Activated CD4-positive, alpha-beta T cell treated with anti-CD3 and anti-CD28 coated beads for 36 hours (primary cell): ENCODE data around the gene FTO. TPM values are rescaled to one million over a fixed set of nuclear protein-coding genes. Genes with fewer than 3 reads are reported as not detected.

ENCODE experiments used
- ATAC-seq: fragments of 200-7000 bp; cut with Tn5 transposase; one replicate; pipeline ENCODE4 v1.10.0; 2021; ENCODE audit warnings: mild to moderate bottlenecking, moderate library complexity
- CTCF ChIA-PET: fragments of 350-600 bp; sonication (Branson Sonifier 250); formaldehyde crosslinking; loops from one replicate; lab custom pipeline; 2021; ENCODE audit warnings: antibody characterized with exemption; lab: Charles Lee
- POLR2A ChIA-PET: fragments of 350-600 bp; sonication (Branson Sonifier 250); formaldehyde crosslinking; loops from one replicate; lab custom pipeline; 2021; ENCODE audit warnings: antibody characterized with exemption, inconsistent platforms; lab: Charles Lee
- DNase-seq: peaks from one replicate; pipeline ENCODE4 v3.0.0-alpha.2; 2020
- H3K27ac Mint-ChIP-seq: one replicate; pipeline ENCODE4 v1.8.0; 2021; ENCODE audit warnings: mixed read lengths
- H3K27me3 Mint-ChIP-seq: one replicate; pipeline ENCODE4 v1.8.0; 2021; ENCODE audit warnings: mixed read lengths
- H3K36me3 Mint-ChIP-seq: one replicate; pipeline ENCODE4 v1.8.0; 2021; ENCODE audit warnings: low read depth, mixed read lengths
- H3K4me1 Mint-ChIP-seq: one replicate; pipeline ENCODE4 v1.8.0; 2021; ENCODE audit warnings: mixed read lengths
- H3K4me3 Mint-ChIP-seq: one replicate; pipeline ENCODE4 v1.8.0; 2021; ENCODE audit warnings: mild to moderate bottlenecking, moderate library complexity, mixed read lengths
- H3K9me3 Mint-ChIP-seq: one replicate; pipeline ENCODE4 v1.8.0; 2021; ENCODE audit warnings: low read depth, mixed read lengths
- intact Hi-C, 2 experiments: fragments of 100-400 bp; cut with DNase I in 1 of 2; cut with micrococcal nuclease in 1 of 2; formaldehyde crosslinking; loops; one replicate each; pipeline versions ENCODE4 v1.14.2 to v1.15.1; 2022 to 2024; cut with DNase I, micrococcal nuclease
- total RNA-seq, 2 experiments: library from RNA; stranded (reverse); gene quantifications; one replicate each; pipeline ENCODE4 v1.2.3, GENCODE V29; 2021

The FTO gene
- total RNA-seq, 2 experiments from 2014 or later: 50.9 to 57.6 TPM

GRCh38 chr16:54062361-54063278 is 358.7 kb downstream of the FTO start:
- ATAC-seq (no peak), DNase-seq (no peak)
- Mint-ChIP-seq H3K36me3 (peaks cover 2% of the 10 kb centered on the region), H3K4me1 (no peaks in the 10 kb centered on the region), H3K27me3 (no peaks in the 10 kb centered on the region), H3K9me3 (no peaks in the 10 kb centered on the region), H3K4me3 (no peak overlapping the region), H3K27ac (no peak overlapping the region)
- ChIA-PET CTCF (no interaction called here), POLR2A (no interaction called here)
- intact Hi-C loops: no loop called here

DNA sequence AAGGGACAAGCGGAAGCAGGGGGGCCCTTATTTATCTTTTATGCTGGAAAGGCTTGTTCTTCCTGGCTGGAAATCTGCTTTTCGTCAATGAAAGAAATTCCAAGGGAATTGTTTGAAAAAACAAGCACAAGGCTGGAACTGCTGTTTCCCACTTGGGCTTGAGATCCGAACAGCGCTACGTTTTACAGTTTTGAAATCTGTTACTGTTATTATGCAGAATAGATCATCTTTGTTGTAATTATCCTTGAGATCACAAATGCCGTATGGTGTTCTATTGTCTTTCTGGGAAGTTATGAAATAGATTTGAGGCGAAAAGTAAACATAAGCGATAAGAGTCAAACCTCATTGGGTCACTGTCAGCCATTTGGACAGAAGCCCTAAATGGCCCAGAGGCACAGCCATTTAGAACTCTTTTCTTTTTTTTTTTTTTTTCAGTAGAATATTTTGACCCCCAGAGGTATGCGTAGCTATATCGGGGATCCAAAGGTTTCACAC is 359.4 kb downstream of the FTO start:
- no peak for ATAC-seq
- Mint-ChIP-seq H3K27ac (no peak overlapping the region), H3K4me3 (no peak overlapping the region), H3K9me3 (no peaks in the 10 kb centered on the region), H3K36me3 (peaks cover 2% of the 10 kb centered on the region), H3K4me1 (no peaks in the 10 kb centered on the region), H3K27me3 (no peaks in the 10 kb centered on the region)
- DNase-seq: no peak
- CTCF ChIA-PET: interaction anchor here (1.0 kb wide), 1 partner anchor 14 kb away, joined by 3 read pairs; no protein-coding TSS in a partner anchor
- intact Hi-C loops: no loop called here
- POLR2A ChIA-PET: no interaction called here

- no peak overlapping the region for H3K4me3 Mint-ChIP-seq
- intact Hi-C loops: no loop called here
- H3K27me3 Mint-ChIP-seq: no peaks in the 10 kb centered on the region
- no peaks in the 10 kb centered on the region for H3K4me1 Mint-ChIP-seq
- ATAC-seq (no peak), DNase-seq (no peak)
- no peaks in the 10 kb centered on the region for H3K36me3 Mint-ChIP-seq
- ChIA-PET CTCF (no interaction called here), POLR2A (no interaction called here)
- no peak overlapping the region for H3K27ac Mint-ChIP-seq
- H3K9me3 Mint-ChIP-seq: no peaks in the 10 kb centered on the region
Measured at GRCh38 chr16:54066451-54067105, 362.6 kb downstream of the FTO start.

DNA sequence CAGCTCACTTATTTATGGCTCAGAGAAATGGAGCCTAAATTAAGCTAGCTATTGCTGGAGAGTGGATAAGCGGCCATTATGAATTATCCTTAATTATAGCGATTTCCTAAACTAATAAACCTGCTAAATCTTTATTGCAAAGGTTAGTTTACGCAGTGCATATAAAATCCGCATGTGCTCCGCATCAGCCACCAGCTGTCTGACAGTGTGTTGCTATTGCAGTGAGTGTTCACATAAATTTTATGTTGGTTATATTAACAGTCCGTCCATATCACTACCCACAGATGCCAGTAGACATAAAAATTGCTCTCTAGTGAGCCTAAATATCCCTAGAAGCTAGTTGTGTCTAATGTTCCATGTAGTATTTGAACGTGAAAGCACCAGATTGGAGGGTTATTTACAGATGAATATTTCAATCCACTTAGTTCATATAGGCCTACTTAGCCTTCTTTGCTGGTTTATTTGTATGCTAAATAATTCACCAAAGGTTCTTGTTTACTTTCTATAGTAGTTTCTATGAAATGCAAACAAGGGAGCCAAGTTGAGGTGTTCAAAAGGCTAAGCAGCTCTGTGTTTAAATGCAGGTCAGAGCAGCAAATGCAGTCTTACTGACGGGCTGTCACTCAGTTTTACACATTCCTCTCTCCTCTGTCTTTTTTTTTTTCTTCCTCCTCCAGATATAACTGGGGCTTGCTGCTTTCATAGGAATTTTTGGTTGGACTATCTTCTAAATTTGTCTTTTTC is 363.5 kb downstream of the FTO start:
- Mint-ChIP-seq H3K9me3 (no peaks in the 10 kb centered on the region), H3K27ac (no peak overlapping the region), H3K27me3 (no peaks in the 10 kb centered on the region), H3K4me3 (no peak overlapping the region), H3K36me3 (no peaks in the 10 kb centered on the region), H3K4me1 (no peaks in the 10 kb centered on the region)
- no peak for ATAC-seq
- DNase-seq: no peak
- ChIA-PET POLR2A (no interaction called here), CTCF (no interaction called here)
- intact Hi-C loops: no loop called here

DNA sequence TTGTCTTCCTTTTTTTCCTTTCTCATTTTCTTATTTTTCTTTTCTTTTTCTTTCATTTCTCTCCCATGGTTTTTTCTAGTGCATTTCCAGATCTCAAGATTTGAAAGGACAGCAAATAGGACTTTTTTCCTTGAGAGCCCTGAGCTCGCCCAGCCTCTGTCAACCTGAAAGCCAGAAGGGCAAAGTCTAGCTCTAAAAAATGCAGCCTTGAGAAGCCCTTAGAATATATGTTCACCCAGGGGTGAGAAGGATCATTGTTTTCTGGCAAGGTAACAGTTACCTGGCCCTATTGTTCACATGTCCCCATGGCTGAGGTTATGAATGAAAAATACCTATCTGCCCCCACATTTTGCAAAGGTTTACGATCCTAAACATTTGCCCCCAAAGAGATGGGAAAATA is 364.3 kb downstream of the FTO start:
- Mint-ChIP-seq H3K27ac (no peak overlapping the region), H3K36me3 (no peaks in the 10 kb centered on the region), H3K4me1 (no peaks in the 10 kb centered on the region), H3K27me3 (no peaks in the 10 kb centered on the region), H3K4me3 (no peak overlapping the region), H3K9me3 (no peaks in the 10 kb centered on the region)
- DNase-seq (no peak), ATAC-seq (no peak)
- ChIA-PET POLR2A (no interaction called here), CTCF (no interaction called here)
- intact Hi-C loops: no loop called here

DNA sequence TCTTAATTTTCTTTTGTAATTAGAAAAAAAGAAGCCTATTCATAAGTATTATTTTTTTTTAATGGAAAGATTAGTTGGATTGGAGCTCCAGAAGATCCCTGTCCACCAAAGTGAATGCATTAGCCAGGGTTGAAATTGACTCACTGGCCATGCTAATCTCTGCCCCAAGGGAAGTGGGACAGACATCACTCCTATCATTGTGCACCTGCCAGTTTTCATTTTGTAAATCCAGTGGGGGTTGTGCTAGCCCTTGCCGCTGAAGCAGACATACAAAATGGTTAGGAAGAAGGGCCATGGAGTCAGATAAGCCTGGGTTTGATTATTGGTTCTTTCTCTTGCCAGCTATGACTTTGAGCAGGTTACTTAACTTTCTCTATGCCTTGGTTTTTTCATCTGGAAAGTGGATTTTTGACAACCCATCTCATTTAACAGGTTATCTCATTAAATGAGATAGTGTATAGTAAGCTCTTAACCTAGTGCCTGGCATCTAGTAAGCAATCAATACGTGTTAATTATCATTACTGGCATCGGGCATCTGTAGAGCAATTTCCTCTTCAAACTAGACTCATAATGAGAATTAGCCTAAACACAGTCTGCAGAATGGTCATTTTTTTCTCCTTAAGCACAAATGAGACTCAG is 365.8 kb downstream of the FTO start:
- Mint-ChIP-seq H3K27ac (no peak overlapping the region), H3K4me1 (no peaks in the 10 kb centered on the region), H3K36me3 (no peaks in the 10 kb centered on the region), H3K27me3 (no peaks in the 10 kb centered on the region), H3K4me3 (no peak overlapping the region), H3K9me3 (no peaks in the 10 kb centered on the region)
- ChIA-PET POLR2A (no interaction called here), CTCF (interaction anchor here (0.6 kb wide), 1 partner anchor 320 kb away, joined by 3 read pairs; no protein-coding TSS in a partner anchor)
- DNase-seq (no peak), ATAC-seq (no peak)
- intact Hi-C loops: no loop called here

- ChIA-PET CTCF (interaction anchor here (0.6 kb wide), 2 partner anchors 7 to 541 kb away, joined by 4 read pairs; no protein-coding TSS in a partner anchor), POLR2A (no interaction called here)
- Mint-ChIP-seq H3K27me3 (no peaks in the 10 kb centered on the region), H3K9me3 (no peaks in the 10 kb centered on the region), H3K36me3 (no peaks in the 10 kb centered on the region), H3K27ac (no peak overlapping the region), H3K4me1 (no peaks in the 10 kb centered on the region), H3K4me3 (no peak overlapping the region)
- no peak for DNase-seq
- ATAC-seq: no peak
- intact Hi-C loops: no loop called here
Measured at GRCh38 chr16:54070789-54071343, 366.9 kb downstream of the FTO start.

- Mint-ChIP-seq H3K4me1 (no peaks in the 10 kb centered on the region), H3K27ac (no peak overlapping the region), H3K36me3 (no peaks in the 10 kb centered on the region), H3K4me3 (no peak overlapping the region), H3K9me3 (no peaks in the 10 kb centered on the region), H3K27me3 (no peaks in the 10 kb centered on the region)
- DNase-seq (no peak), ATAC-seq (no peak)
- CTCF ChIA-PET: no interaction called here
- intact Hi-C loops: no loop called here
- POLR2A ChIA-PET: no interaction called here
Measured at GRCh38 chr16:54071514-54071913, 367.6 kb downstream of the FTO start.

DNA sequence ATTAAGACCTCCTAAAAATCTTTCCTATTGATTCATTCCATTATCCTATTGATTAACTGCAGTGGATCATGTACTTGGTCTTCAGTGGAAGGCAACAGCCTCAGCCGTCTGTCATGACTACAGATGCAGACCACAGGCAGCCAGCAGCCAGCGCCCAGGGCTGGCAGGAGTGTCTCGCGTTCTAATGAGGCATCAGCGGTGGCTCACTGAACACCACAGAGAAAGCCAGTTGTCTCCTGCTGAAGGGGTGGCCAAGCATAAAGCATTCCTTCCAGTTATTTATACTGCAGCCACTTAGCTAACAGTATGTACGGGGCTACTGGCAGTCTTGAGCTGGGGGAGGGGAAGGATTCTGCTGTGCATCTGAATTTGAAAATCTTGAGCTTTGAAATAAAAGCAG is 368.3 kb downstream of the FTO start:
- POLR2A ChIA-PET: no interaction called here
- no peak for ATAC-seq
- DNase-seq: no peak
- no peaks in the 10 kb centered on the region for H3K36me3 Mint-ChIP-seq
- no peaks in the 10 kb centered on the region for H3K9me3 Mint-ChIP-seq
- H3K4me3 Mint-ChIP-seq: no peak overlapping the region
- no peak overlapping the region for H3K27ac Mint-ChIP-seq
- H3K4me1 Mint-ChIP-seq: no peaks in the 10 kb centered on the region
- intact Hi-C loops: no loop called here
- H3K27me3 Mint-ChIP-seq: no peaks in the 10 kb centered on the region
- CTCF ChIA-PET: no interaction called here

DNA sequence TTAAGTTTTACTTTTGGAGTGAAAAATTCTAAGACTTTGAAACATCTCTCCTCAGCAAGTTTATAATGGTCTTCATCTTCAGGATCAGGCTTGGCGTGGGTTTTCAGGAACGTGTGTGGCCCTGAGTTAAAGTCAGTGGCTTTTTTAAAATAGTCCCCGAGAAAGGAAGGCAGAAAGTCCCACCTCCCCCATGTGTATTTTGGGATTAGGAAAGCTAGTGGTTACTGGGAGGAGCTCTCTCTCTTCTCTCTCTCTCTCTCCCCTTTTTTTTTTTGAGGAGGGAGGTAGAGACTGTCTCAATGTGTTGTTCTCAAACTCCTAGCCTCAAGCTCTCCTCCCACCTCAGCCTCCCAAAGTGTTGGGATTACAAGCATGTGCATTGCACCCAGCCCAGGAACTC is 369.4 kb downstream of the FTO start:
- intact Hi-C loops: no loop called here
- CTCF ChIA-PET: no interaction called here
- Mint-ChIP-seq H3K36me3 (no peaks in the 10 kb centered on the region), H3K4me1 (no peaks in the 10 kb centered on the region), H3K9me3 (no peaks in the 10 kb centered on the region), H3K27ac (no peak overlapping the region), H3K27me3 (no peaks in the 10 kb centered on the region), H3K4me3 (no peak overlapping the region)
- no peak for ATAC-seq
- DNase-seq: no peak
- POLR2A ChIA-PET: no interaction called here

GRCh38 chr16:54075446-54075845 is 371.5 kb downstream of the FTO start:
- no peak for ATAC-seq
- intact Hi-C loops: no loop called here

More at GRCh38 chr16:54075446-54075845, 371.5 kb downstream of the FTO start:
- POLR2A ChIA-PET: no interaction called here
- Mint-ChIP-seq H3K36me3 (no peaks in the 10 kb centered on the region), H3K9me3 (no peaks in the 10 kb centered on the region), H3K4me3 (no peak overlapping the region), H3K27ac (no peak overlapping the region), H3K4me1 (no peaks in the 10 kb centered on the region), H3K27me3 (no peaks in the 10 kb centered on the region)
- CTCF ChIA-PET: no interaction called here
- DNase-seq: no peak
